B cell (primary cell): ENCODE results near the gene POLR1G. TPM values are rescaled to one million over a fixed set of nuclear protein-coding genes. Genes with fewer than 3 reads are reported as not detected.

Source experiments
- ATAC-seq: fragments of 200-7000 bp; cut with Tn5 transposase; one replicate; pipeline ENCODE4 v1.10.0; 2021; ENCODE audit warnings: low read depth, mild to moderate bottlenecking, moderate number of reproducible peaks, moderate library complexity
- CTCF ChIA-PET: fragments of 350-600 bp; sonication (Branson Sonifier 250); formaldehyde crosslinking; loops from one replicate; lab custom pipeline; 2021; ENCODE audit warnings: antibody characterized with exemption, inconsistent platforms; lab: Charles Lee
- POLR2A ChIA-PET: fragments of 350-600 bp; sonication (Branson Sonifier 250); formaldehyde crosslinking; loops from one replicate; lab custom pipeline; 2021; ENCODE audit warnings: antibody characterized with exemption; lab: Charles Lee
- DNase-seq: peaks from one replicate; pipeline ENCODE4 v3.0.0; 2013
- H2AFZ ChIP-seq: 2 replicates; pipeline ENCODE4 v1.6.1; 2012; ENCODE audit warnings: mild to moderate bottlenecking, low read depth, low read length; ENCODE audit not compliant: insufficient read depth, poor library complexity, severe bottlenecking
- H3K27ac ChIP-seq, 2 donors: 1 replicate in 1 of 2; 2 replicates in 1 of 2; pipeline ENCODE4 v1.5.1; 2012 to 2013; ENCODE audit warnings: low read length in 2 of 2, mild to moderate bottlenecking in 2 of 2, moderate library complexity in 1 of 2
- H3K27me3 ChIP-seq, 4 experiments: fragments of 200-600 bp in 1 of 4; sonication (generic) in 1 of 4; replicated peaks in 1 of 4; 1 replicate in 2 of 4; 2 replicates in 2 of 4; pipeline versions ENCODE4 v1.6.1 to v1.7.0; 2013 to 2016; ENCODE audit warnings: low read length in 3 of 4, mild to moderate bottlenecking in 2 of 4, mixed read lengths in 1 of 4, moderate library complexity in 1 of 4; ENCODE audit not compliant: insufficient read depth in 4 of 4, control insufficient read depth in 3 of 4; ENCODE audit errors: control extremely low read depth in 1 of 4
- H3K36me3 ChIP-seq, 2 experiments: replicated peaks in 1 of 2; 1 replicate in 1 of 2; 2 replicates in 1 of 2; pipeline versions ENCODE4 v1.6.1 to v1.7.1; 2013; ENCODE audit warnings: low read length in 1 of 2; ENCODE audit not compliant: insufficient read depth in 2 of 2, control insufficient read depth in 1 of 2; ENCODE audit errors: control extremely low read depth in 1 of 2, extremely low read depth in 1 of 2
- H3K4me1 ChIP-seq, 2 donors: fragments of 200-600 bp in 1 of 2; sonication (generic) in 1 of 2; 1 replicate in 1 of 2; 2 replicates in 1 of 2; pipeline versions ENCODE4 v1.5.1 to v1.6.1; 2013 to 2017; ENCODE audit warnings: low read length in 2 of 2; ENCODE audit not compliant: control insufficient read depth in 2 of 2, insufficient read depth in 2 of 2
- H3K4me2 ChIP-seq: replicated peaks from 2 replicates; pipeline ENCODE3; 2012; ENCODE audit warnings: mild to moderate bottlenecking, low read depth, low read length; ENCODE audit not compliant: poor library complexity, severe bottlenecking
- H3K4me3 ChIP-seq, 5 experiments: fragments of 200-600 bp in 1 of 5; sonication (generic) in 1 of 5; 1 replicate in 3 of 5; 2 replicates in 2 of 5; pipeline versions ENCODE4 v1.5.1 to v1.7.0; 2011 to 2016; ENCODE audit warnings: low read length in 4 of 5, mild to moderate bottlenecking in 4 of 5, low read depth in 2 of 5, control low read depth in 1 of 5, moderate library complexity in 1 of 5; ENCODE audit not compliant: insufficient read depth in 1 of 5; ENCODE audit errors: control extremely low read depth in 1 of 5, extremely low read depth in 1 of 5
- H3K79me2 ChIP-seq: fragments of 200-600 bp; sonication (generic); one replicate; pipeline ENCODE4 v1.6.0; 2016; ENCODE audit warnings: low read length; ENCODE audit not compliant: control insufficient read depth, insufficient read depth
- H3K9ac ChIP-seq: fragments of 200-600 bp; sonication (generic); 2 replicates; pipeline ENCODE4 v1.6.1; 2017; ENCODE audit warnings: mild to moderate bottlenecking, low read length, moderate library complexity
- H3K9me3 ChIP-seq, 3 donors: one replicate each; pipeline versions ENCODE4 v1.6.1 to v1.7.1; 2013; ENCODE audit warnings: low read length in 2 of 3; ENCODE audit not compliant: control insufficient read depth in 2 of 3, insufficient read depth in 1 of 3; ENCODE audit errors: control extremely low read depth in 1 of 3
- H4K20me1 ChIP-seq: 2 replicates; pipeline ENCODE4 v1.6.0; 2012; ENCODE audit warnings: mild to moderate bottlenecking, low read length; ENCODE audit not compliant: insufficient read depth, control insufficient read depth, poor library complexity, severe bottlenecking
- H3K27ac Mint-ChIP-seq: one replicate; pipeline ENCODE4 v1.8.0; 2021; ENCODE audit warnings: mixed read lengths
- H3K27me3 Mint-ChIP-seq: one replicate; pipeline ENCODE4 v1.8.0; 2021; ENCODE audit warnings: mixed read lengths
- H3K4me1 Mint-ChIP-seq: one replicate; pipeline ENCODE4 v1.8.0; 2021; ENCODE audit warnings: mixed read lengths
- H3K4me3 Mint-ChIP-seq: one replicate; pipeline ENCODE4 v1.8.0; 2021; ENCODE audit warnings: mixed read lengths
- H3K9me3 Mint-ChIP-seq: one replicate; pipeline ENCODE4 v1.8.0; 2022; ENCODE audit warnings: mixed read lengths; ENCODE audit not compliant: insufficient read depth
- EZH2 ChIP-seq: IDR thresholded peaks from 2 replicates; pipeline ENCODE4 v1.6.1; 2012; ENCODE audit warnings: borderline replicate concordance, low read depth, mild to moderate bottlenecking, moderate library complexity, low read length; ENCODE audit not compliant: insufficient read depth, poor library complexity, severe bottlenecking
- WGBS: methylation state at CpG from one replicate; pipeline ENCODE4 v1.1.5; 2013; ENCODE audit warnings: missing lambda C conversion rate; ENCODE audit not compliant: insufficient coverage; 5-methylcytosine and 5-hydroxymethylcytosine counted together
- intact Hi-C: fragments of 100-400 bp; cut with micrococcal nuclease; formaldehyde crosslinking; loops from one replicate; pipeline ENCODE4 v1.10.0; 2022
- polyA minus RNA-seq: library from RNA; depleted of rRNA, polyadenylated mRNA; stranded (reverse); fragments of >200 nt; gene quantifications from 2 replicates; pipeline ENCODE4 v1.2.3, GENCODE V29; 2012
- polyA plus RNA-seq: library from polyadenylated mRNA; depleted of rRNA; stranded (reverse); fragments of >200 nt; gene quantifications from 2 replicates; pipeline ENCODE4 v1.2.3, GENCODE V29; 2012
- total RNA-seq, 2 donors: library from RNA; stranded (reverse); fragments of 120-200 nt in 1 of 2; gene quantifications; 1 replicate in 1 of 2; 2 replicates in 1 of 2; pipeline versions ENCODE4 v1.2.3 to v1.2.4, GENCODE V29; 2013 to 2022
- TF ChIP-seq, protein P1 (sequence below): fragments of 200-600 bp; IDR thresholded peaks from one replicate; pipeline ENCODE4 v1.8.0; 2022; ENCODE audit warnings: antibody characterized with exemption, mild to moderate bottlenecking

The POLR1G gene, protein sequence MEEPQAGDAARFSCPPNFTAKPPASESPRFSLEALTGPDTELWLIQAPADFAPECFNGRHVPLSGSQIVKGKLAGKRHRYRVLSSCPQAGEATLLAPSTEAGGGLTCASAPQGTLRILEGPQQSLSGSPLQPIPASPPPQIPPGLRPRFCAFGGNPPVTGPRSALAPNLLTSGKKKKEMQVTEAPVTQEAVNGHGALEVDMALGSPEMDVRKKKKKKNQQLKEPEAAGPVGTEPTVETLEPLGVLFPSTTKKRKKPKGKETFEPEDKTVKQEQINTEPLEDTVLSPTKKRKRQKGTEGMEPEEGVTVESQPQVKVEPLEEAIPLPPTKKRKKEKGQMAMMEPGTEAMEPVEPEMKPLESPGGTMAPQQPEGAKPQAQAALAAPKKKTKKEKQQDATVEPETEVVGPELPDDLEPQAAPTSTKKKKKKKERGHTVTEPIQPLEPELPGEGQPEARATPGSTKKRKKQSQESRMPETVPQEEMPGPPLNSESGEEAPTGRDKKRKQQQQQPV
- 3.5 and 4.3 TPM in 2 replicates for total RNA-seq
- 5.6 TPM for total RNA-seq (2013)
- polyA plus RNA-seq, result 0.79 and 2.1 TPM in 2 replicates
- polyA minus RNA-seq, result 5.1 and 9.0 TPM in 2 replicates

- Mint-ChIP-seq H3K4me1 (peaks cover 46% of the 10 kb centered on the region), H3K27ac (peak within 1 kb of the TSS; percentile 92), H3K27me3 (peaks cover 13% of the 10 kb centered on the region), H3K9me3 (no peaks in the 10 kb centered on the region), H3K4me3 (peak within 1 kb of the TSS; percentile 93)
- Histone ChIP-seq H3K79me2 (peaks cover 31% of the 10 kb centered on the region), H3K36me3 (no peaks in the 10 kb centered on the region), H3K4me1 (peaks cover 34 to 43% of the 10 kb centered on the region in 2 donors), H3K27me3 (peaks cover 0 to 30% (median 17%) of the 10 kb centered on the region in 4 experiments), H2AFZ (peak within 1 kb of the TSS; percentile 96), H3K27ac (peak within 1 kb of the TSS; percentile 81 to 92), H3K4me3 (peak within 1 kb of the TSS; percentile 72 to 97 (median 80)), H3K9ac (peak within 1 kb of the TSS; percentile 86), H4K20me1 (peaks cover 28% of the 10 kb centered on the region), H3K4me2 (peak within 1 kb of the TSS; percentile 100), H3K9me3 (peaks cover 0 to 12% (median 0%) of the 10 kb centered on the region in 3 donors)
- TF ChIP-seq, protein P1, sequence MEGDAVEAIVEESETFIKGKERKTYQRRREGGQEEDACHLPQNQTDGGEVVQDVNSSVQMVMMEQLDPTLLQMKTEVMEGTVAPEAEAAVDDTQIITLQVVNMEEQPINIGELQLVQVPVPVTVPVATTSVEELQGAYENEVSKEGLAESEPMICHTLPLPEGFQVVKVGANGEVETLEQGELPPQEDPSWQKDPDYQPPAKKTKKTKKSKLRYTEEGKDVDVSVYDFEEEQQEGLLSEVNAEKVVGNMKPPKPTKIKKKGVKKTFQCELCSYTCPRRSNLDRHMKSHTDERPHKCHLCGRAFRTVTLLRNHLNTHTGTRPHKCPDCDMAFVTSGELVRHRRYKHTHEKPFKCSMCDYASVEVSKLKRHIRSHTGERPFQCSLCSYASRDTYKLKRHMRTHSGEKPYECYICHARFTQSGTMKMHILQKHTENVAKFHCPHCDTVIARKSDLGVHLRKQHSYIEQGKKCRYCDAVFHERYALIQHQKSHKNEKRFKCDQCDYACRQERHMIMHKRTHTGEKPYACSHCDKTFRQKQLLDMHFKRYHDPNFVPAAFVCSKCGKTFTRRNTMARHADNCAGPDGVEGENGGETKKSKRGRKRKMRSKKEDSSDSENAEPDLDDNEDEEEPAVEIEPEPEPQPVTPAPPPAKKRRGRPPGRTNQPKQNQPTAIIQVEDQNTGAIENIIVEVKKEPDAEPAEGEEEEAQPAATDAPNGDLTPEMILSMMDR, result no peak
- TF ChIP-seq EZH2, result no peak
- POLR2A ChIA-PET, result interaction anchor here (1.0 kb wide), 1 partner anchor 73 kb away, joined by 4 read pairs; no protein-coding TSS in a partner anchor
- DNase-seq (peak; percentile 92), ATAC-seq (peak; percentile 72)
- CTCF ChIA-PET, result interaction anchor here (0.6 to 1.3 kb wide), 5 partner anchors 33 to 78 kb away, joined by 3 to 8 read pairs (median 5); no protein-coding TSS in a partner anchor
- under 1% methylated on average over 50 of the region's 51 CpGs for WGBS
- intact Hi-C loops, result loop anchor here (1.0 to 10.0 kb wide), 11 partner anchors 13 to 588 kb away; partner anchors contain the start of genes CCDC61, ERCC1, ERCC2 and FBXO46
Observed at GRCh38 chr19:45406226-45407090, at the start of gene POLR1G. POLR1G (plus strand) TSS chr19:45406644; CDS start chr19:45406697, 53 bp downstream.
